ENCODE measurements around the gene ABCA10.

DNA sequence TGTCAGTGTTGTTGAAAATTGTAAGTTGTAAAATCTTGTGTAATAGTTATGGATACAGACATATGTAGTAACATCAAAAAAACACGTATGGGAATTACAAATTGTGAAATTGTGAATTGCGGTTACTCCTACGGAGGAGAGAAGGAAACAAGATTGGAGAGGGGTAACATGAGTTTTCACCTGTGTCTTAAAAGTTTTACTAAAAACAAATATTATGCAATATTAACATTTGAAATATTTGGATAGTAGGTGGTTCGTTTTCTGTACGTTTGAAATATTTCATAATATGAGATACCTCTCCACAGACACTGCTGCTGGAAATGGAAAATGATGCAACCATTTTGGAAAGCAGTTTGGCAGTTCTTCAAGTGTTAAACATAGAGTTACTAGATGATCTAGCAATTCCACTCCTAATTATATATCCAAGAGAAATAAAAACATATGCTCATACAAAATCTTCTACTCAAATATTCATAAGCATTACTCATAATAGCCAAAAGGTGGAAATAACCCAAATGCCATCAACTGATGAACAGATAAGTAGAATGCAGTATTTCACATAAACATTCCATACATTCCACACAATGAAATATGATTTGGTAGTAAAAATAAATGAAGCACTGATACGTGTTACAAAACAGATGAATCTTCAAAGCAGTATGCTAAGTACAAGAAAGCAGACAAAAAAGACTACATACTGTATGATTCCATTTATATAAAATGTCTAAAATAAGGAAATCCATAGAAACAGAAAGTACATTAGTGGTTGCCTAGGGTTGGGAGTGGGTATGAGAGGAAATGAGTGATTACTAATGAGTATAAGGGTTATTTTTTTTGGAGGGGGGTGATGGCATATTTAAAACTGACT lies 40.7 kb upstream of the ABCA10 start:
- TF ChIP-seq SP1 (IDR thresholded peaks at IDR 0.05): no peak
- no peak for TF ChIP-seq ELF4 (IDR thresholded peaks at IDR 0.05)
- TF ChIP-seq ZNF384 (IDR thresholded peaks at IDR 0.05): no peak
- TF ChIP-seq FOXA1 (IDR thresholded peaks at IDR 0.05): no peak
- no peak for TF ChIP-seq HDGF (IDR thresholded peaks at IDR 0.05; ENCODE audit: borderline replicate concordance)
- TF ChIP-seq BHLHE40 (IDR thresholded peaks at IDR 0.05; ENCODE audit: borderline replicate concordance): no peak
- no peak for TF ChIP-seq L3MBTL2 (conservative IDR thresholded peaks at IDR 0.05)
- no peak for TF ChIP-seq FOXK2 (IDR thresholded peaks at IDR 0.05)
- no peak for TF ChIP-seq NFRKB (IDR thresholded peaks at IDR 0.05)
- no peak for TF ChIP-seq FOXM1 (IDR thresholded peaks at IDR 0.05; ENCODE audit: borderline replicate concordance)
- no peak for TF ChIP-seq SUZ12 (IDR thresholded peaks at IDR 0.05)
- TF ChIP-seq LEF1 (IDR thresholded peaks at IDR 0.05; ENCODE audit: borderline replicate concordance): no peak
- no peak for TF ChIP-seq ARNT (IDR thresholded peaks at IDR 0.05)

All from HEK293T (cell line).